Stomach (tissue), 4 donors: ENCODE data around the gene NCEH1.

Experiments used
- POLR2A ChIP-seq, 4 donors: fragments of 450-650 bp; IDR thresholded peaks; one replicate each; pipeline ENCODE4 v1.6.1; 2016; ENCODE audit warnings: antibody characterized with exemption in 4 of 4, control low read depth in 2 of 4, mild to moderate bottlenecking in 1 of 4, moderate library complexity in 1 of 4
- POLR2AphosphoS5 ChIP-seq, 3 donors: sonication (generic); formaldehyde crosslinking; IDR thresholded peaks; one replicate each; pipeline ENCODE4 v1.6.1; 2016; ENCODE audit warnings: antibody characterized with exemption in 3 of 3

GRCh38 chr3:172707030-172707429, 3.8 kb downstream of the NCEH1 start:
- TF ChIP-seq POLR2A (IDR thresholded peaks at IDR 0.05) = no peak
- no peak for TF ChIP-seq POLR2AphosphoS5 (IDR thresholded peaks at IDR 0.05)
